HG02588 (cell line): ENCODE data around the gene RBMS3.
"Not testable (repeated sequence)": the region's sequence is repeated elsewhere in the genome, so short reads cannot be mapped to it uniquely, and the experiment has no call there.

Experiments
- ATAC-seq: cut with Tn5 transposase; IDR thresholded peaks from one replicate; pipeline ENCODE4 v1.9.1; 2021; ENCODE audit warnings: mild to moderate bottlenecking, moderate library complexity; ENCODE audit not compliant: unreplicated experiment

Gene RBMS3

GRCh38 chr3:29280404-29281093 lies at the start of gene RBMS3:
Gene RBMS3 (plus strand): TSS chr3:29281071.
- peak; percentile 30 for ATAC-seq

- ATAC-seq = not testable (repeated sequence)
Observed at GRCh38 chr3:29233126-29233525, 47.7 kb upstream of the RBMS3 start.

- ATAC-seq = no peak
Observed at GRCh38 chr3:29236146-29236840, 44.6 kb upstream of the RBMS3 start.

- ATAC-seq = no peak
Observed at GRCh38 chr3:29239376-29239775, 41.5 kb upstream of the RBMS3 start.

GRCh38 chr3:29240248-29240647 lies 40.6 kb upstream of the RBMS3 start:
- ATAC-seq = no peak

- no peak for ATAC-seq
Observed at GRCh38 chr3:29240887-29241286, 40.0 kb upstream of the RBMS3 start.

GRCh38 chr3:29241855-29242254 lies 39.0 kb upstream of the RBMS3 start:
- no peak for ATAC-seq

GRCh38 chr3:29242296-29242695 lies 38.6 kb upstream of the RBMS3 start:
- ATAC-seq = no peak

GRCh38 chr3:29245441-29245840 lies 35.4 kb upstream of the RBMS3 start:
- no peak for ATAC-seq

- ATAC-seq = no peak
Observed at GRCh38 chr3:29247088-29247745, 33.7 kb upstream of the RBMS3 start.

GRCh38 chr3:29249829-29250345 lies 31.0 kb upstream of the RBMS3 start:
- no peak for ATAC-seq

GRCh38 chr3:29255854-29256696 lies 24.8 kb upstream of the RBMS3 start:
- ATAC-seq = no peak

- ATAC-seq = no peak
Observed at GRCh38 chr3:29258161-29258560, 22.7 kb upstream of the RBMS3 start.

- no peak for ATAC-seq
Observed at GRCh38 chr3:29261119-29261518, 19.8 kb upstream of the RBMS3 start.

GRCh38 chr3:29263476-29263875 lies 17.4 kb upstream of the RBMS3 start:
- no peak for ATAC-seq

- ATAC-seq = no peak
Observed at GRCh38 chr3:29265509-29266072, 15.3 kb upstream of the RBMS3 start.

- no peak for ATAC-seq
Observed at GRCh38 chr3:29267226-29267625, 13.6 kb upstream of the RBMS3 start.

GRCh38 chr3:29268651-29269050 lies 12.2 kb upstream of the RBMS3 start:
- ATAC-seq = no peak

GRCh38 chr3:29270752-29271151 lies 10.1 kb upstream of the RBMS3 start:
- ATAC-seq = no peak

- no peak for ATAC-seq
Observed at GRCh38 chr3:29271475-29271874, 9.4 kb upstream of the RBMS3 start.

GRCh38 chr3:29274667-29275066 lies 6.2 kb upstream of the RBMS3 start:
- ATAC-seq = no peak
